22Rv1 (cell line): ENCODE results near the gene BAZ1A.

Source experiments
- ZFX ChIP-seq: fragments of 450-650 bp; IDR thresholded peaks from 2 replicates; pipeline ENCODE4 v1.6.1; 2017; ENCODE audit warnings: antibody characterized with exemption, borderline replicate concordance
- TF ChIP-seq, protein P1 (sequence below): fragments of 450-650 bp; IDR thresholded peaks from 2 replicates; pipeline ENCODE4 v1.5.1; 2017; ENCODE audit warnings: mild to moderate bottlenecking

DNA sequence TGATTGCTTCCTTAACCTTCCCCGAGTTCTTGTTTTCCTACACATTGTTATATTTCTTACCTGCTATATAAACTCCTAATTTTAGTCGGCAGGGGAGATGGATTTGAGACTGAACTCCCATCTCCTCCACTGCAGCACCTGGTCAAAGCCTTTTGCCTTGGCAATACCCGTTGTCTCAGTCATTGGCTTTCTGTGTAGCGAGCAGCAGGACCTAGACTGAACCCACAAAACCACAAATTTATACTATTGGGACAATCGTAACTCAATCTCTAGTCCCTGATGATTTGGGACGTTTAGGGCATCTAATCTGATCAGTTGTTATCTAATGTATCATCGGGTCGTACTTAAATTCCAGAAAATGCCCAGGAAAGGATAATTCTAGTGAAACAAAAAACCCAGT, 37.8 kb upstream of the BAZ1A start:
- TF ChIP-seq, protein P1, sequence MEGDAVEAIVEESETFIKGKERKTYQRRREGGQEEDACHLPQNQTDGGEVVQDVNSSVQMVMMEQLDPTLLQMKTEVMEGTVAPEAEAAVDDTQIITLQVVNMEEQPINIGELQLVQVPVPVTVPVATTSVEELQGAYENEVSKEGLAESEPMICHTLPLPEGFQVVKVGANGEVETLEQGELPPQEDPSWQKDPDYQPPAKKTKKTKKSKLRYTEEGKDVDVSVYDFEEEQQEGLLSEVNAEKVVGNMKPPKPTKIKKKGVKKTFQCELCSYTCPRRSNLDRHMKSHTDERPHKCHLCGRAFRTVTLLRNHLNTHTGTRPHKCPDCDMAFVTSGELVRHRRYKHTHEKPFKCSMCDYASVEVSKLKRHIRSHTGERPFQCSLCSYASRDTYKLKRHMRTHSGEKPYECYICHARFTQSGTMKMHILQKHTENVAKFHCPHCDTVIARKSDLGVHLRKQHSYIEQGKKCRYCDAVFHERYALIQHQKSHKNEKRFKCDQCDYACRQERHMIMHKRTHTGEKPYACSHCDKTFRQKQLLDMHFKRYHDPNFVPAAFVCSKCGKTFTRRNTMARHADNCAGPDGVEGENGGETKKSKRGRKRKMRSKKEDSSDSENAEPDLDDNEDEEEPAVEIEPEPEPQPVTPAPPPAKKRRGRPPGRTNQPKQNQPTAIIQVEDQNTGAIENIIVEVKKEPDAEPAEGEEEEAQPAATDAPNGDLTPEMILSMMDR = no peak
- no peak for TF ChIP-seq ZFX
